GM12892 (cell line): ENCODE measurements around the gene RASA3.

ENCODE experiments used
- POLR2A ChIP-seq: IDR thresholded peaks from 2 replicates; pipeline ENCODE4 v1.6.1; 2011; ENCODE audit warnings: low read depth, low read length, control low read depth
- POLR2AphosphoS5 ChIP-seq: IDR thresholded peaks from 2 replicates; pipeline ENCODE4 v1.6.1; 2011; ENCODE audit warnings: low read depth, low read length, control low read depth
- TAF1 ChIP-seq: IDR thresholded peaks from 2 replicates; pipeline ENCODE4 v1.6.1; 2011; ENCODE audit warnings: low read depth, mild to moderate bottlenecking, control low read depth, low read length, borderline replicate concordance

DNA sequence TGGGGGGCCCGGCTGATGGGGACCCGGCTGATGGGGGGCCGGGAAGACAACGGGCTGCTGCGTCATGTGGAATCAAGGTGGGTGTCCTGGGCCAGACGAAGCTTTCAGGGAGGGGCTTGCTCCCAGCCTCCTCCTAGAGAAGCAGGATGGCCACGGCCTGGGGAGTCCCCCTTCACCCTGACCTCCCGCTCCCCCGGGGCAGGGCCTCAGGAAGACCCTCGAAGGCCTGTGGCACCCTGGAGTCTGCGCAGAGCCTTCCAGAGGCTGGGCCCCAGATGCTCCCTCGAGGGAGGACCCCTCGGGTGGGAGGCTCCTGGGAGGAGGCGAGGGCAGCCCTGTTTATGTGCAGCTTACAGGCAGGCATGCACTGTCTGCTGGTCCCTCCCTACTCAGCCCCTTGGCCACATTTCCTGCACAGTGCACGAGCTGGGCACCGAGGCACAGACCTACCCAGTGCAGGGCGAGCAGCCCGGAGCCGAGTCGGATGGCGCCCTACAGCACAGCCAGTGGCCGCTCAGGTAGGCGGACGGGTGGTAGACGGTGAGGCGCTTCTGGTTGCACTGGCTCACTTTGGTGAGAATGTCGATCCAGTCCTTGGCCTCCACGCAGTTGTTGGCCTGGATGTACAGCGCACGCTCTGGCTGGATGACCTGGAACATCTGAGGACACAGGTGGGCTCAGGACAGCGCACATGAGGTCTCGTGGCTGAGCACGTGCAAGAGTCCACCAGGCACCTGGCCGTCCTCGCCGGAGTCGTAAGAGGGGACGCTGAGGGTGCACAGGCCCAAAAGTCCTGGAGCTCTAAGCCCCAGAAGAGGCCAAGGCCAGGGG is 136.1 kb downstream of the RASA3 start:
- TF ChIP-seq POLR2A (no peak), POLR2AphosphoS5 (no peak), TAF1 (no peak)
